RWPE1 (cell line): Measurements from ENCODE around the gene ANKRD31.

Experiments used
- CTCF ChIA-PET: fragments of 350-600 bp; sonication (Branson Sonifier 250); formaldehyde crosslinking; extraction: SDS; loops from one replicate; lab custom pipeline; 2021; lab: Yijun Ruan, JAX
- POLR2A ChIA-PET: fragments of 400-600 bp; formaldehyde crosslinking; extraction: SDS; loops from one replicate; lab custom pipeline; 2020; ENCODE audit warnings: antibody characterized with exemption; ENCODE audit not compliant: low non-redundant PET; lab: Yijun Ruan, JAX
- DNase-seq: peaks from one replicate; pipeline ENCODE4 v3.0.0; 2012; ENCODE audit warnings: low spot score
- H3K27ac ChIP-seq: fragments of 450-650 bp; 2 replicates; pipeline ENCODE4 v1.5.1; 2017
- TF ChIP-seq, protein P1 (sequence below): fragments of 450-650 bp; conservative IDR thresholded peaks from 2 replicates; pipeline ENCODE4 v1.5.1; 2017; ENCODE audit warnings: low read depth, mild to moderate bottlenecking

The ANKRD31 gene

DNA sequence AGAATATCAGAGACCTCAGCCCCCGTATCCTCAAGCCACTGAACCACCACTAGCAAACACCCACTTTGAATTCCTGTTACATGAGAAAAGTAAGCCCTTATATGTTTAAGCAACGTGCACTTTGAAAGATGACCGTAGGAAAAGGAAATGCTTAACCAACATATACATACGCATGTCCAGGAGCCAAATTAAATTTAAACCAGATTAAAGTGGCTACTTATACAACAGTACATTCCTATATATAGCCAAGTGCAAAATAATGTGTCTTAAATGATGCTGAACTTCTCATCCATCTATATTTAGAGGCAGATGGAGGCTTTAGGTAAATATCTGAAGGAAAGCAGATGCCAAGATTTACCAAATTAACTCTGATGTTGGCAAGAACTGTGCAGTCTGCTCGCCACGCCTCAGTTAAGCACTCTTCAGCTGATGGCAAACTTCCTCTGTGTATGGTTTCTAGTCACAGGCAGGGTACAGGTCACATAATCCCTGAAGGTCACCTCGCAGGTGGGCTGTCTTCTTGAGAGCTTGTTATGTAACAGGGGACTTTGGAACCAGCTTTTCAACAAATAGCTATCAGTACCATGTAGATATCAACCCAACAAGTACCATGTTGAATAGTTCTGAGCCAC lies 192.9 kb downstream of the ANKRD31 start:
- CTCF ChIA-PET = no interaction called here
- TF ChIP-seq, protein P1, sequence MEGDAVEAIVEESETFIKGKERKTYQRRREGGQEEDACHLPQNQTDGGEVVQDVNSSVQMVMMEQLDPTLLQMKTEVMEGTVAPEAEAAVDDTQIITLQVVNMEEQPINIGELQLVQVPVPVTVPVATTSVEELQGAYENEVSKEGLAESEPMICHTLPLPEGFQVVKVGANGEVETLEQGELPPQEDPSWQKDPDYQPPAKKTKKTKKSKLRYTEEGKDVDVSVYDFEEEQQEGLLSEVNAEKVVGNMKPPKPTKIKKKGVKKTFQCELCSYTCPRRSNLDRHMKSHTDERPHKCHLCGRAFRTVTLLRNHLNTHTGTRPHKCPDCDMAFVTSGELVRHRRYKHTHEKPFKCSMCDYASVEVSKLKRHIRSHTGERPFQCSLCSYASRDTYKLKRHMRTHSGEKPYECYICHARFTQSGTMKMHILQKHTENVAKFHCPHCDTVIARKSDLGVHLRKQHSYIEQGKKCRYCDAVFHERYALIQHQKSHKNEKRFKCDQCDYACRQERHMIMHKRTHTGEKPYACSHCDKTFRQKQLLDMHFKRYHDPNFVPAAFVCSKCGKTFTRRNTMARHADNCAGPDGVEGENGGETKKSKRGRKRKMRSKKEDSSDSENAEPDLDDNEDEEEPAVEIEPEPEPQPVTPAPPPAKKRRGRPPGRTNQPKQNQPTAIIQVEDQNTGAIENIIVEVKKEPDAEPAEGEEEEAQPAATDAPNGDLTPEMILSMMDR = no peak
- POLR2A ChIA-PET = no interaction called here
- no peak for DNase-seq
- H3K27ac ChIP-seq = no peak overlapping the region

DNA sequence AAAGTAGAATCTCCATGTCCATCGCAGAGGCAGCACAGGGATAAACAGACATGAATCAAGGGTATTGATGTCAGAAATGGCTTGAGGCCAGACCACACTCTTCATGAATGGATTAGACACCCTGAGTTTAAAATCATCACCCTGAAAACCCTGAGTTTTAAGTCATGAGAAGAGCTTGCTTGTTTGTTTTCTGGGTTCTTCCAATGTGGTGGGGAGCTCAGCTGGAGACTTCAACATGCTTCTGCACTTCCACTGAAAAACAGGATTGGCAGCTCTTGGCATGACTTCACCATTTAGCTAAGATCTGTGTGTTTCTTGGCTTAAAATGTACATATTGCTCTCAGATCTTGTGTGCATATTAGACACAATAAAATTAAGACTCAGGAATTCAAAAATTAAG lies 194.2 kb downstream of the ANKRD31 start:
- TF ChIP-seq, protein P1 = no peak
- POLR2A ChIA-PET = no interaction called here
- CTCF ChIA-PET = interaction anchor here (1.5 kb wide), 1 partner anchor 11 kb away, joined by 4 read pairs; no protein-coding TSS in a partner anchor
- no peak for DNase-seq
- H3K27ac ChIP-seq = no peak overlapping the region

DNA sequence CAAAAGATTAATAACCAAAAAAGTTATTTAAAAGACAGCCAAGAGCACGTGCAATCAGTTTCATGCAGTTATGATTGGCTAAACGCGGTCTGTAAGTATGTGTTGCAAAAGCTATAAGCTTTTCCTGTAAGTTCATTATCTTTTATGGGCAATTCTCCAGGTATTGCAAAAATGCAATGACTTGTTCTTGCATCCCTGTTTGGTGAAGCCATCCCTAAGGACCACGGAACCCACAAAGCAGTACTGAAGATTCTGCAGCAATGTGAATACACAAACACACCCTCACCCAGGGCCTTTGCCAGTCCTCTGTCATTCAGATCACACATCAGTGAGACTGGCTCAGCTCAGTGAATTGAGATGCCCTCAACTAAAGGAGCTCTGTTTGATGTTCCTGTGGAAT lies 195.7 kb downstream of the ANKRD31 start:
- no peak overlapping the region for H3K27ac ChIP-seq
- POLR2A ChIA-PET = no interaction called here
- TF ChIP-seq, protein P1 = no peak
- no peak for DNase-seq
- CTCF ChIA-PET = interaction anchor here (1.5 to 2.2 kb wide), 2 partner anchors 9 to 13 kb away, joined by 4 to 7 read pairs; no protein-coding TSS in a partner anchor

DNA sequence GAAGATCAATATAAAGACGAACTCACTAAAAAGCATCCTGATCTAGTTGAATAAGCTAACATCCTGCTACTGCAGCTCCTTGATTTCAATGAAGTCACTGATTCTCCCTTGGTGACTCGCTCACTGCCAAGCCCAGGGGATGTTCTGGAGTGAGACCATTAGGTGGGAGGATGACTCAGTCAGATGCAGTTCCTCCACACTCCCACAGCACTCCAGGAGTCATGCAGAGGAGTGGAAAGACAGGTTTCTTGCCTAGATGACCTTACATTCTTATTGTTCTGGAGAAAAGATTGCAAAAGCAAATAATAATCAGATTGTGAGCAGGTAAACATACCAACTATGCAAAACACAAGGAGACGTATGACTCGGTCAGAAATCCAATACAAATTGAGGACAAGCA lies 199.6 kb downstream of the ANKRD31 start:
- TF ChIP-seq, protein P1 = no peak
- POLR2A ChIA-PET = interaction anchor here (0.6 kb wide), 1 partner anchor 18 kb away, joined by 7 read pairs; no protein-coding TSS in a partner anchor
- DNase-seq = peak; percentile 99
- no peak overlapping the region for H3K27ac ChIP-seq
- CTCF ChIA-PET = interaction anchor here (0.7 to 1.1 kb wide), 2 partner anchors 13 to 1135 kb away, joined by 3 to 5 read pairs; no protein-coding TSS in a partner anchor

DNA sequence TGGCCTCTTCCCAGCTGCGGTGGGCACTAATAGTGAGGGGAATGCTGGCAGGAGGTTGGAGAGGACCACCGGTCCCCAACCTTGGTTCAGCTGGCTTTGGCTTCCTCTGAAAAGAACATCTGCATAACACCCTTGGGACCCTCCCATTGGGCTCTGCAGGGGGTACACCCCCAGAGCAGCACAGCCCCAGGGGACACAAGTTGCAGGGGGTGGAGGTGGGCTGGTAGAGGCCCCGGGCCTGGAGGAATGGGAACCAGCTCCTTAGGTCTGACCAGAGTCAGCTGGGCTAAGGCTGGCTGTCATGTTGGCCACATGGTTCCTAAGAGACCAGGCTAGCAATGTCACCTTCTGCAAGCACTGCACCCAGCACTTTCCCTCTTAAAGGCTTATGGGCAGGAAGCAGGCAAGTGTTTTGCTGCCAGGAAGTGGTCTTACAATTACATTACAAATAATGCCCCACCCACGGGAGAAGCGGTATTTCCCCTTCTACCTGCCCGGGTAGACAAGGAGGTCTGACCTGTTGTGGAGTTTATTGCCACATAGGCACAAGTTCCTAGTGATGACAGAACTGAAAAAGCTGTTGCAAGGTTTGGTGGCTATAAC lies 202.4 kb downstream of the ANKRD31 start:
- H3K27ac ChIP-seq = no peak overlapping the region
- POLR2A ChIA-PET = no interaction called here
- no peak for DNase-seq
- CTCF ChIA-PET = no interaction called here
- TF ChIP-seq, protein P1 = no peak

DNA sequence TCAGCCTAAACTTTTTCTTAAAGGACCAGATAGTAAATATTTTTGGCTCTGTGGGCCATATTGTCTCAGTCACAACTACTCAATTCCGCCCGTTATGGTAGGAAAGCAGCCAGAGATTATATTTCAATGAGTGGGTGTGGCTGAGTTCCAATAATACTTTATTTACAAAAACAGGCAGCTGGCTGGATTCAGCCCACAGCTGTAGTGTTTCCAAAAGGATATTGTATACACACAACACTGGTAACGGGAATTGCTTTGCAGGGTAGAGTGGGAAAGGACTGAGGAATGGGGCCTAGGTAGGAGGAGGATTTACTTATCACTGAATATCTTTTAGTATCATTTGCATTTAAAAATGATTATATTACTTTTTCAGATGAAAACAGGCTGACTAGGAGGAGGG lies 205.3 kb downstream of the ANKRD31 start:
- no peak for DNase-seq
- CTCF ChIA-PET = no interaction called here
- no peak overlapping the region for H3K27ac ChIP-seq
- TF ChIP-seq, protein P1 = no peak
- POLR2A ChIA-PET = no interaction called here
